Measurements from ENCODE around the gene FARS2. TPM values are rescaled to one million over a fixed set of nuclear protein-coding genes. Genes with fewer than 3 reads are reported as not detected.

FARS2 gene
- total RNA-seq, 4 donors from 2014 or later: 16.4 to 26.1 (median 21.4) TPM

DNA sequence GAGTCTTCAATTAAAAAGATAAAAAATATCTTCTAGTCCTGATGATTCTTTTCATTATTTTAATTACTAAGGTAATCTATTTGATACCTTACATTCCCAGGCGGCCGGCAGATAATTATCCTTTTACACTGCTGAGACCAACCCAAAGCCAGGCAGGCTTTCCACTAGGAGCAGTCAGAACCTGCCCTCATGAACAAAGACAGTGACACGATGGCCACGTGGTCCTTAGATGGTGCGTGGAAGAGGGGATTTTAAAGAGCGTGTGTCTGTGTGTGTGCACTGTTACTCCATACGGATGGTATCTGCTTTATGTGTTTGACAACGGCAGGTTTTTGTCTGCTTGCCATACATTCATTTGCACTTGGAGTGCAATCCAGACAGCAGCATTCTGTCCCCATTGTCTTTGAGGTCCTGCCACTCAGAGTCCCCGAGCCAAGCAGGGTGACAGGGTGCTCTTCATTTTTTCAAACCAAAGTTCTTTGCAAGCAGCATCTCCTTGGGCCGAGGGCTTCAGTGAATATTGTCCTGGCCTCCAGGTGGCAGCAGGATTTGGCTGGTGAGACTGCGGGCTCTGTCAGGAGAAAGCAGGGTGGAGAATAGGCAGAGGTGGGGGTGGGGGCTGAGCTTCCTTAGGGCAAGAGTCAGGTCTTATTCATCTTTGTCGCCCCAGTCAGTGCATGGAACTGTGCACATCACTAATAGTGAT lies 484.9 kb downstream of the FARS2 start:
- WGBS, 2 donors: 74 to 75% methylated on average over 12 of the region's 12 CpGs
- H3K36me3 ChIP-seq: no peaks in the 10 kb centered on the region
- no peak for TF ChIP-seq POLR2A (IDR thresholded peaks at IDR 0.05)
- no peak for TF ChIP-seq EP300 (IDR thresholded peaks at IDR 0.05)
- TF ChIP-seq, protein P1, sequence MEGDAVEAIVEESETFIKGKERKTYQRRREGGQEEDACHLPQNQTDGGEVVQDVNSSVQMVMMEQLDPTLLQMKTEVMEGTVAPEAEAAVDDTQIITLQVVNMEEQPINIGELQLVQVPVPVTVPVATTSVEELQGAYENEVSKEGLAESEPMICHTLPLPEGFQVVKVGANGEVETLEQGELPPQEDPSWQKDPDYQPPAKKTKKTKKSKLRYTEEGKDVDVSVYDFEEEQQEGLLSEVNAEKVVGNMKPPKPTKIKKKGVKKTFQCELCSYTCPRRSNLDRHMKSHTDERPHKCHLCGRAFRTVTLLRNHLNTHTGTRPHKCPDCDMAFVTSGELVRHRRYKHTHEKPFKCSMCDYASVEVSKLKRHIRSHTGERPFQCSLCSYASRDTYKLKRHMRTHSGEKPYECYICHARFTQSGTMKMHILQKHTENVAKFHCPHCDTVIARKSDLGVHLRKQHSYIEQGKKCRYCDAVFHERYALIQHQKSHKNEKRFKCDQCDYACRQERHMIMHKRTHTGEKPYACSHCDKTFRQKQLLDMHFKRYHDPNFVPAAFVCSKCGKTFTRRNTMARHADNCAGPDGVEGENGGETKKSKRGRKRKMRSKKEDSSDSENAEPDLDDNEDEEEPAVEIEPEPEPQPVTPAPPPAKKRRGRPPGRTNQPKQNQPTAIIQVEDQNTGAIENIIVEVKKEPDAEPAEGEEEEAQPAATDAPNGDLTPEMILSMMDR (IDR thresholded peaks at IDR 0.05): no peak

DNA sequence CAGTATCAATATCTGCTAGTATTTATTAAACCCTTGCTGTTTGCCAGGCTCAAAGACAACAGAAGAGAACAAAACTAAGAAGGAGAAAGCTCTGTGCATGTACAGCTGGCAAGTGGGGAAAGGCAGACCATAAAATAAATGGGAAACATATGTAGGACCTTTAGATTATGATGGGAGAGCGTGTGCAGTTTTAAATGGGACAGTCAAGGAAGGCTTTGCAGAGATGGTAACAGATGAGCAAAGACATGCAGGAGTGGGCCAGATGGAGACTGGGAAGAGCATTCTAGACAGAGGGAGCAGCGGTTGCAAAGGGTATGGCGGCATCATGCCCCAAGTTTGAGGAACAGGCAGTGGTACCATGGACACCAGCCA lies 485.4 kb downstream of the FARS2 start:
- H3K9me3 ChIP-seq: no peaks in the 10 kb centered on the region
- H3K36me3 ChIP-seq: no peaks in the 10 kb centered on the region
- no peaks in the 10 kb centered on the region for H3K27me3 ChIP-seq
- WGBS, 2 donors: 96 to 99% methylated on average over 3 of the region's 3 CpGs
- no peak for DNase-seq (ENCODE audit: low spot score in 2 of 2)
- no peaks in the 10 kb centered on the region for H3K4me1 ChIP-seq
- TF ChIP-seq EP300 (IDR thresholded peaks at IDR 0.05): no peak
- TF ChIP-seq POLR2A (IDR thresholded peaks at IDR 0.05): no peak
- TF ChIP-seq, protein P1 (IDR thresholded peaks at IDR 0.05): no peak
- no peak overlapping the region for H3K4me3 ChIP-seq
- no peak overlapping the region for H3K27ac ChIP-seq

More for the DNA sequence above, 484.9 kb downstream of the FARS2 start:
- no peak for DNase-seq (ENCODE audit: low spot score in 2 of 2)
- H3K9me3 ChIP-seq: no peaks in the 10 kb centered on the region
- no peaks in the 10 kb centered on the region for H3K27me3 ChIP-seq
- H3K27ac ChIP-seq: no peak overlapping the region
- H3K4me3 ChIP-seq: no peak overlapping the region
- H3K4me1 ChIP-seq: no peaks in the 10 kb centered on the region

DNA sequence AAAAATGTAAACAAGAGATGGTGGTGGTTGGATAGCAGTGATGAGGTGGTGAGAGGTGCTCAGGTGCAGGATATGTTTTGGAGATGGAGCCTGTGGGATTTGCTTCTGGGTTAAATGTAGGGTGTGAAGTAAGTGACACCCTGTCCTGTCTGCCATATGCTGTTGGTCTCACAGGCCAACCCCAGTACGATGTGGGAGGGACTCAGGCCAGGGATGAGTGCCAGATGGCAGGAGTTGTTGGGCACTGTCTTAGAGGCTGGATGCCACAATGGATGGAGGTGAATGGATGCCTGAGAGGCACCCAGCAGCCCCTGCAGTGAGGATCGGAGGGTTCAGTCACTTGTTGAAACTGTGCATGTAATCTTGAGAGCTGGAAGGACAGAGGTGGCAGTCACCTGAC lies 486.1 kb downstream of the FARS2 start:
- Histone ChIP-seq H3K36me3 (no peaks in the 10 kb centered on the region), H3K4me1 (no peaks in the 10 kb centered on the region), H3K9me3 (no peaks in the 10 kb centered on the region), H3K4me3 (no peak overlapping the region), H3K27ac (no peak overlapping the region), H3K27me3 (no peaks in the 10 kb centered on the region)
- 73 to 87% methylated on average over 2 of the region's 2 CpGs for WGBS, 2 donors
- DNase-seq (ENCODE audit: low spot score in 2 of 2): no peak
- TF ChIP-seq, protein P1 (IDR thresholded peaks at IDR 0.05): no peak
- TF ChIP-seq POLR2A (IDR thresholded peaks at IDR 0.05) (no peak), EP300 (IDR thresholded peaks at IDR 0.05) (no peak)

DNA sequence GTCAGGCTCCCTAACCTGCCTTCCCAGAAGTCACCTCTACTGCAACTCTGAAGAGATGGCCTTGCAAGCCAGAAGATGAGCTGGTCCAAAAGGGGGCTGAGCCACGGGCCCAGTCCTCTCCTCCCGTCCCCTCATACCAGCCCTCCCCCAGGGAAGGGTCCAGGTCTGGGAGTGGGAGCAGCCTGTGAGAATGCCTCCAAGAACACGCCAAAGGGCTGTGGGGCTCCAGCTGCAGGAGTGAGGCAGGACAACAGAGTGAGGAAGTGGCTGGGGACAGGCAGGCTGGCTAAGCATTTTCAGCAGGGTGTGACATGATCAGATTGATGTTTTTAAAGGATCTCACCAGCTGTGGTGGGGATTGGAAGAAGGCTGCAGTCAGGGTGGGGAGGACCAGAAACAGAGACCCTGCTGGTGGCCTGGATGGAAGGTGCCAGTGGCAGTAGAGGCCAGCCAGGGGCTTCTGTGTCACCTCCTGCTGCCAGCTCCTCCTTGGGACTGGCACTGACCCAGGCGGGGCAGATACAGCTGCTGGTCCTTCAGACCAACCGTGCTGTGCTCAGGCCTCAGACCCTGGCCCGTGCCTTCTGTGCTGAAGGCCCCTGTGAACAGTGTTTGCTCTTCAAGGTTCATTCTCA lies 487.8 kb downstream of the FARS2 start:
- no peak overlapping the region for H3K27ac ChIP-seq
- H3K4me3 ChIP-seq: no peak overlapping the region
- peaks cover 0 to 12% (median 0%) of the 10 kb centered on the region in 3 donors for H3K36me3 ChIP-seq
- H3K4me1 ChIP-seq: no peaks in the 10 kb centered on the region
- no peaks in the 10 kb centered on the region for H3K27me3 ChIP-seq
- WGBS, 2 donors: 90 to 96% methylated on average over 6 of the region's 6 CpGs
- H3K9me3 ChIP-seq: peaks cover 0 to 14% (median 2%) of the 10 kb centered on the region in 4 donors
- no peak for DNase-seq (ENCODE audit: low spot score in 2 of 2)
- TF ChIP-seq, protein P1 (IDR thresholded peaks at IDR 0.05): no peak
- no peak for TF ChIP-seq EP300 (IDR thresholded peaks at IDR 0.05)
- no peak for TF ChIP-seq POLR2A (IDR thresholded peaks at IDR 0.05)

DNA sequence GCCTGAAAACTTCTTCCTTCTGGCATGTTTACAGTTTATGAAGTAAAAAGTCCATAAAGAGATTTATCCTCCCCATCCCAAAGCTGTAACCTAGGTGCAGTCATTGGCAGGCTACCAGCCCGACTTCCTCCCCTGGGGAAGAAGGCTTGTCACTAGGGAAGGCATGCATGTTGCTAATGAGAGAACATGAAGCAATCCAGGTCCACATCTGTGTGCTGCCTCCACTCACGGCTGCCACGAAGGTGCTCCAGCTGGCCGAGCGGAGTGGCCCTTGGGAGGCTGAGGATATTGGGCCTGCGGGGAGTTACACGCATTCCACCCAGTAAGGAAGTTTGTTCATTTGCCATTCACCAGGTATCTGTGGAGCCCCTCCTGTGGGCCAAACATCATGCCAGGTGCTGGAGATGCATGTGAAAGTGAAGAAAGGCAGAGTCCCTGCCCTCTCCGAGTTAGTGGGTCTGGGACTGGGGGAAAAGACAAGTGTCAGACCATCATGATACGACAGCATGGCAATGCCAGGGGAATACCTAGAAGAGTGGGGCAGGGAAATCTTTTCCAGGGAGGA lies 488.4 kb downstream of the FARS2 start:
- 78 to 93% methylated on average over 9 of the region's 9 CpGs for WGBS, 2 donors
- Histone ChIP-seq H3K9me3 (peaks cover 0 to 20% (median 5%) of the 10 kb centered on the region in 4 donors), H3K4me3 (no peak overlapping the region), H3K36me3 (peaks cover 0 to 14% (median 0%) of the 10 kb centered on the region in 3 donors), H3K4me1 (no peaks in the 10 kb centered on the region), H3K27ac (no peak overlapping the region), H3K27me3 (no peaks in the 10 kb centered on the region)
- TF ChIP-seq, protein P1 (IDR thresholded peaks at IDR 0.05): no peak
- TF ChIP-seq POLR2A (IDR thresholded peaks at IDR 0.05): no peak
- no peak for TF ChIP-seq EP300 (IDR thresholded peaks at IDR 0.05)
- DNase-seq (ENCODE audit: low spot score in 2 of 2): no peak
